8988T (cell line): ENCODE data around the gene SMIM44.
"Not testable (repeated sequence)": the region's sequence is repeated elsewhere in the genome, so short reads cannot be mapped to it uniquely, and the experiment has no call there.

Source experiments
- DNase-seq: peaks from one replicate; pipeline ENCODE4 v3.0.0; 2011

The SMIM44 gene

GRCh38 chr19:3516675-3517207 is 33.5 kb upstream of the SMIM44 start:
- DNase-seq: no peak

- no peak for DNase-seq
Observed at GRCh38 chr19:3515891-3516422, 32.7 kb upstream of the SMIM44 start.

DNA sequence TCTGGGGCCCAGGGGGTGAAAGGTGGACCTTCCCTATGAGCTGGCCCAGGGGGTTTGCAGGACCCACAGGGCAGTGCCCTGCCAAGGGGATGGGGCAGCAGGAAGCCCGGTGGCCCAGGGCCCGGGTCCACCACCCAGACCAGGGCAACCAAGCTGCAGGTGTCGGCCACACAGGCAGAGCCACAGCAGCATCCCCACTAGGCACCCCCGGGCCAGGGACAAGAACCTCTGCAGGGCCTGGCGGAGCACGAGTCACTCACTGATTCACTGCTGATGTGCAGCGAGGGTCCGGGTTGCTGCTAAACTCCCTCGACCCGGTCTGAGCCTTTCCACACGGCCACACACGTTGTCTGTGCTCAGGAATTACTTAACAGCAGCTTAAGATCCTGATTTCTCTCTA is 31.7 kb upstream of the SMIM44 start:
- no peak for DNase-seq

- no peak for DNase-seq
Observed at GRCh38 chr19:3513229-3514140, 30.2 kb upstream of the SMIM44 start.

- no peak for DNase-seq
Observed at GRCh38 chr19:3512562-3513228, 29.5 kb upstream of the SMIM44 start.

GRCh38 chr19:3511506-3512251 is 28.4 kb upstream of the SMIM44 start:
- no peak for DNase-seq

DNA sequence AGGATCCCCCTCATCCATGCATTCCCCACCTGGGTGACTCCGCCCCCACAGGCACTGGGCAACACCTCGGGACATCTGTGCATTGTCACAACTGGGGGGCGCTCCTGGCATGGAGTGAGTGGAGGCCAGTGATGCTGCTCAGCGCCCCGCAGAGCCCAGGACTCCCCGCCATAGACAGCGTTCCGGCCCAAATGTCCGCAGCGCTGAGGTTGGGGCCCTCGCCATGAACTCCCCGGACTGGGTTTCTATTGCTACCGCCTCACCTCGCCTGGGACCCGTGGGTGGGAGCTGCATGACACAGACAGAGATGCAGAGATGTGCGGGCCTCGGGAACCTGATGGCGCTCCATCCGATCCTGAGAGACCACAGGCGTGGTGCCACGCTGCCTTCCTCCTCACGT is 27.5 kb upstream of the SMIM44 start:
- DNase-seq: no peak

GRCh38 chr19:3509566-3509989 is 26.3 kb upstream of the SMIM44 start:
- DNase-seq: no peak

GRCh38 chr19:3508771-3509535 is 25.7 kb upstream of the SMIM44 start:
- no peak for DNase-seq

DNA sequence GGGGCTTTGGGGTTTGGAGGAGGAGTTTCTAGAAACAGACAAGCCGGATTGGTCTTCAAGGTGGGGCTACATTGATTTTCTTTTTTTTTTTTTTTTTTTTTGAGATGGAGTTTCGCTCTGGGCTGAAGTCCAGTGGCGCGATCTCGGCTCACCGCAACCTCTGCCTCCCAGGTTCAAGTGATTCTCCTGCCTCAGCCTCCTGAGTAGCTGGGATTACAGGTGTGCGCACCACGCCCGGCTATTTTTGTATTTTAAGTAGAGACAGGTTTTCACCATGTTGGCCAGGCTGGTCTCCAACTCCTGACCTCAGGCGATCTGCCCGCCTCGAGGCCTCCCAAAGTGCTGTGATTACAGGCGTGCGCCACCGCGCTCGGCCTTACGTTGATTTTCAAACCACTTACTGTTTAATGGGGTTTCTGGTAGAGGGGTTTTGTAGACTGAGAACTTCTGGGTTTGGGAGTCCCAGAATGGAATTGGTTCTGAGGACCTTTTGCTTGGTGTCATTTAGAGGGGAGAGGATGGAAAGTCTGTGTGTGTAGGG is 24.9 kb upstream of the SMIM44 start:
- not testable (repeated sequence) for DNase-seq

- no peak for DNase-seq
Observed at GRCh38 chr19:3507371-3508120, 24.3 kb upstream of the SMIM44 start.

GRCh38 chr19:3506384-3507340 is 23.4 kb upstream of the SMIM44 start:
- no peak for DNase-seq

DNA sequence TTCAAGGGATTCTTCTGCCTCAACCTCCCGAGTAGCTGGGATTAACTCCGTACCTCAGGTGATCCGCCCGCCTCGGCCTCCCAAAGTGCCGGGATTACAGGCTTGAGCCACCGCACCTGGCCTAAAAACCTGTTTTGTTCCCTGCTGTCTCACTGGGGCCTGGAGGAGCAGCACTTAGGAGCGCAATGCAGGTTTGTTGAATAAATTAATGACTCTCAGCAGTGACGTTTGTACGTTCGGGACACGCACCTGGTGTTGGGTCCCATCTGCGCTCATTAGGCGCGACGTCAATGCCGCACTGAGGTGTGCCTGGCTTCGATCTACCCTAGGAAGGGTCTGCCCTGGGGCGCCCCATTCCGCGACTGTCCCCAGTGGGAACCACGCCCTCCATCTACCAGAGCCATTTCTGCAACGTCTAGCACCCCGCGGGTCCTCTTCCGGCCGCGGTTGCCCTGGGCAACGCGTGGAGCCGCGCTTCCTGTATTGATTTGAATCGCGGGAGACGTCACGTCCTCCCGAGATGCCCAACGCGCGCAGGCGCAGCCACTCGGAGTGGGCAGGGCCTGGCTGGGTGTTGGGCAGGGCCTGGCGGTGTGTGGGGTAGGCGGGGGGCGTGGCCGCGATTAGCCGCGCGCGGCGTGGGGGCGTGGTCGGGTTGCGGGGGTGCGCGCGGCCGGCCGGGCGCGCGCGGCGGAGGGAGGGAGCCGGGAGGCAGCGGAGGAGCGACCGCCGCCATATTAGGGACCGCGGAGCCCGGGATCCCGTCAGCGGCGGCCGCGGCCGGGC is 22.6 kb upstream of the SMIM44 start, which contains the start of gene FZR1:
FZR1 (plus strand) TSS at position 714 of the 786 bp plus-strand sequence. CDS start 16,679 bp downstream, outside the sequence.
- peak; percentile 92 for DNase-seq

- no peak for DNase-seq
Observed at GRCh38 chr19:3504735-3505134, 21.5 kb upstream of the SMIM44 start.

DNA sequence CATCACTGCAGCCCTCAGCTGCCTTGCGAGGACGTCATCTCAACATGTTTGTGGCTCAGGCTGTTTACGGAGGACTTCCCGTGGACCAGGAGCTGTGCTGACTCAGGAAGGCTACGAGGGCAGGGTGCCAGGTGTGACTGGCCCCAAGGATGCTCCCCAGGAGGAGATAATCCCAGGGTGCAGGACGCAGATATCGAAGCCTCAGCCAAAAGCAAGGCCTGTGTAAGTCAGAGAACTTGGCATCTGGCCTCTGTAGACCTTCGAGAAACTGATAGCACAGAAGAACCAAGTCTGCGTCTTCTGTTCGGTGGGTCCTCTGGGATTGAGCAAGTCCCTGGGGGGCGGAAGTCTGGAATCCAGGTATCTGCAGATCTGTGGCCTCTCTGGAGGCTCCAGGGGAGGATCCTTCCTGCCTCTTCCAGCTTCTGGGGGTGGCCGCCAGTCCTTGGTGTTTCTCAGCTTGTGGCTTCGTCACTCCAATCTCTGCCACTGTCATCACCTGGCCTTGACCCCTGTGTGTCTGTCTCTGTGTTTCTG is 19.9 kb upstream of the SMIM44 start:
- DNase-seq: no peak

- no peak for DNase-seq
Observed at GRCh38 chr19:3501780-3502179, 18.5 kb upstream of the SMIM44 start.

GRCh38 chr19:3500429-3501101 is 17.3 kb upstream of the SMIM44 start, which contains the start of gene DOHH:
Gene DOHH (minus strand): TSS chr19:3500674. CDS start chr19:3496814, 3,860 bp downstream.
- DNase-seq: peak; percentile 98
